ENCODE measurements around the gene ANKS1A. TPM values are rescaled to one million over a fixed set of nuclear protein-coding genes. Genes with fewer than 3 reads are reported as not detected.

ANKS1A gene
- polyA plus RNA-seq, 2 of the 4 experiments (the other 2 are of a cell fraction) = 3.6 to 5.9 TPM

GRCh38 chr6:35069262-35069661, 180.2 kb downstream of the ANKS1A start (continued):
- TF ChIP-seq PHF8 (IDR thresholded peaks at IDR 0.05; ENCODE audit: borderline replicate concordance, low read depth) (no peak), POLR2AphosphoS2 (conservative IDR thresholded peaks at IDR 0.05; ENCODE audit: low read length) (no peak)

DNA sequence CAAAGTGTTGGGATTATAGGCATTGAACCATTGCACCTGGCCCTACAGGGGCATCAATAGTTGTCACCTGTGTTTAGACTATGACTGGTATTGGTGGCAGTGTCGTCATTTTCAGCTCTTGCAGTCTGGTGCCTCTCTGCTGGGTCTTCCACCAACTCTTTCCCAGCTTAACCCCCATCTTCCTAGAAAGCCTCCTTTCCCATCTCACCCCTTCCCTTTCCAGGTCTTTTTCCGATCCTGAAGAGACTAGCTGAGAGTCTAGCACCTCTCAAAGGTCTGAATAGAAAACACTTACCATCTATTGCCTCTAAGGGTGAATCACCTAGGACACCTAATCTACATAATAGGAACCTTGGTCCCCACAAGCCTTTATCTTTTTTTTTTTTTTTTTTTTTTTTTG, 181.1 kb downstream of the ANKS1A start:
- TF ChIP-seq MAFK (IDR thresholded peaks at IDR 0.05; ENCODE audit: partially characterized antibody) = no peak
- TF ChIP-seq JUN (IDR thresholded peaks at IDR 0.05) = no peak
- no peak for TF ChIP-seq EHMT2 (IDR thresholded peaks at IDR 0.05; ENCODE audit: low read depth)
- TF ChIP-seq HDAC2 (IDR thresholded peaks at IDR 0.05) = no peak
- TF ChIP-seq POLR2AphosphoS2 (conservative IDR thresholded peaks at IDR 0.05; ENCODE audit: low read length) = no peak
- TF ChIP-seq, protein P1, sequence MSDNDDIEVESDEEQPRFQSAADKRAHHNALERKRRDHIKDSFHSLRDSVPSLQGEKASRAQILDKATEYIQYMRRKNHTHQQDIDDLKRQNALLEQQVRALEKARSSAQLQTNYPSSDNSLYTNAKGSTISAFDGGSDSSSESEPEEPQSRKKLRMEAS (IDR thresholded peaks at IDR 0.05) = no peak
- no peak for DNase-seq (ENCODE audit: low read depth in 1 of 2, low spot score in 1 of 2)
- H3K4me2 ChIP-seq = no peak overlapping the region
- H3K27ac ChIP-seq = no peak overlapping the region
- no peak for ATAC-seq
- H3K4me3 ChIP-seq = no peak overlapping the region
- CTCF ChIA-PET = no interaction called here
- no peaks in the 10 kb centered on the region for H3K9me3 ChIP-seq
- POLR2A ChIA-PET = no interaction called here
- no peak for FAIRE-seq
- WGBS (ENCODE audit: missing lambda C conversion rate) = 92% methylated on average over 2 of the region's 2 CpGs
- H3K4me1 ChIP-seq = no peaks in the 10 kb centered on the region

- no peak for FAIRE-seq
- 95% methylated on average over 7 of the region's 12 CpGs for WGBS (ENCODE audit: missing lambda C conversion rate)
- TF ChIP-seq KDM1A (IDR thresholded peaks at IDR 0.05; ENCODE audit: low read depth) = no peak
- no peak for TF ChIP-seq RAD21 (conservative IDR thresholded peaks at IDR 0.05 in 1 of 2, IDR thresholded peaks at IDR 0.05 in 1 of 2)
- TF ChIP-seq MAFK (IDR thresholded peaks at IDR 0.05; ENCODE audit: partially characterized antibody) = no peak
- TF ChIP-seq NFE2L2 (conservative IDR thresholded peaks at IDR 0.05; ENCODE audit: low read length) = no peak
- no peak for TF ChIP-seq FOSB (CRISPR knock-in tag; IDR thresholded peaks at IDR 0.05)
- no peak for TF ChIP-seq RNF2 (IDR thresholded peaks at IDR 0.05; ENCODE audit: borderline replicate concordance, low read depth)
- TF ChIP-seq JUN (IDR thresholded peaks at IDR 0.05) = no peak
- TF ChIP-seq TP53 (CRISPR knock-in tag; IDR thresholded peaks at IDR 0.05) = no peak
- no peak for TF ChIP-seq HDAC2 (IDR thresholded peaks at IDR 0.05)
- TF ChIP-seq EP300 (IDR thresholded peaks at IDR 0.05) = no peak
- no peak for TF ChIP-seq PHF8 (IDR thresholded peaks at IDR 0.05; ENCODE audit: borderline replicate concordance, low read depth)
- TF ChIP-seq, protein P2, sequence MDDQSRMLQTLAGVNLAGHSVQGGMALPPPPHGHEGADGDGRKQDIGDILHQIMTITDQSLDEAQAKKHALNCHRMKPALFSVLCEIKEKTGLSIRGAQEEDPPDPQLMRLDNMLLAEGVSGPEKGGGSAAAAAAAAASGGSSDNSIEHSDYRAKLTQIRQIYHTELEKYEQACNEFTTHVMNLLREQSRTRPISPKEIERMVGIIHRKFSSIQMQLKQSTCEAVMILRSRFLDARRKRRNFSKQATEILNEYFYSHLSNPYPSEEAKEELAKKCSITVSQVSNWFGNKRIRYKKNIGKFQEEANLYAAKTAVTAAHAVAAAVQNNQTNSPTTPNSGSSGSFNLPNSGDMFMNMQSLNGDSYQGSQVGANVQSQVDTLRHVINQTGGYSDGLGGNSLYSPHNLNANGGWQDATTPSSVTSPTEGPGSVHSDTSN (IDR thresholded peaks at IDR 0.05) = no peak
- TF ChIP-seq SMC3 (IDR thresholded peaks at IDR 0.05) = no peak
- TF ChIP-seq REST (IDR thresholded peaks at IDR 0.05) = no peak
- no peak for TF ChIP-seq EHMT2 (IDR thresholded peaks at IDR 0.05; ENCODE audit: low read depth)
- Histone ChIP-seq H3K4me2 (no peak overlapping the region), H3K9me3 (no peaks in the 10 kb centered on the region), H3K4me3 (no peak overlapping the region), H3K27ac (no peak overlapping the region), H3K4me1 (no peaks in the 10 kb centered on the region)
- no peak for DNase-seq (ENCODE audit: low read depth in 1 of 2, low spot score in 1 of 2)
- POLR2A ChIA-PET = no interaction called here
- CTCF ChIA-PET = no interaction called here
- no peak for ATAC-seq
These were observed 182.4 kb downstream of the ANKS1A start for GRCh38 chr6:35071347-35071994.

Data from A549 (cell line).